Stomach (tissue), 4 donors: ENCODE results near the gene ZBTB42.

Source experiments
- CTCF ChIP-seq, 7 experiments: fragments of 450-650 bp in 4 of 7; fragments of 200-600 bp in 3 of 7; sonication (generic) in 3 of 7; IDR thresholded peaks; one replicate each; pipeline ENCODE4 v1.5.1; 2016 to 2019; ENCODE audit warnings: antibody characterized with exemption in 7 of 7, control low read depth in 2 of 7, mild to moderate bottlenecking in 1 of 7
- POLR2A ChIP-seq, 4 donors: fragments of 450-650 bp; IDR thresholded peaks; one replicate each; pipeline ENCODE4 v1.6.1; 2016; ENCODE audit warnings: antibody characterized with exemption in 4 of 4, control low read depth in 2 of 4, mild to moderate bottlenecking in 1 of 4, moderate library complexity in 1 of 4

GRCh38 chr14:104757681-104758392 is 43.1 kb upstream of the ZBTB42 start:
- TF ChIP-seq CTCF (IDR thresholded peaks at IDR 0.05) = no peak
- no peak for TF ChIP-seq POLR2A (IDR thresholded peaks at IDR 0.05)
